ENCODE results near the gene DTNB.
"Not testable (repeated sequence)": the region's sequence is repeated elsewhere in the genome, so short reads cannot be mapped to it uniquely, and the experiment has no call there.

The DTNB gene

DNA sequence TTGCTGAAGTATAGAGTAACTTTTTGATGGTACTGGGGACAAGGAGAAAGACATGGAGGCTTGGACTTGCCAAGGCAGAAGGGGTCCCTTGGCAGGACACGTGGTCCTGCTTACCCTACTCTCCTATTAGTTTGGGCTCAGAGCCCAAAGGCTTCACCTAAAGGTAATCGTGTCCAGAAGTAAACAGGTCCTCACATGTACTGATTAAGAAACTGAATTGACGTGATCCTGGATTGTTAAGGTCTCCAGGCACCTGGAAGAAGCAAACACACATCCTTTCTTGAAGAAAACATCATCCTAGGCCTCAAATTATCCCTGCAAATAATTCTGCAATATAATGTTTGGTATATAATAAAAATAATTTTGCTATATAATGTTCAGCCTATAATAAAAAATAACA is 50.0 kb downstream of the DTNB start:
- DNase-seq (ENCODE audit: low read depth) = no peak

DNA sequence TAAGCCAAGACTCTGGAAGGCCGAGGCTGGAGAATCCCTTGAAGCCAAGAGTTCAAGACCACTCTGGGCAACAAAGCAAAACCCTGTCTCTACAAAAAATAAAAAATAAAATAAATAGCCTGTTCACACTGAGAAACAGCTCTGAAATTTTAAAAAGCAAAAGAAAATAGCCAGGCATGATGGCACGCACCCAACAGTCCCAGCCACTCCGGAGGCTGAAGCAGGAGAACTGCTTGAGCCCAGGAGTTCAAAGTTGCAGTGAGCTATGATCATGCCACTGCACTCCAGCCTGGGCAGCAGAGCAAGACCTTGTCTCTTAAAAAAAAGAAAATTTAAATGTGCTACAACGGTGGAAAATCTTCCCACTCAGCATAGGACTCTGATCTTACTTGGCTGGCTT is 52.7 kb downstream of the DTNB start:
- DNase-seq (ENCODE audit: low read depth) = no peak

DNA sequence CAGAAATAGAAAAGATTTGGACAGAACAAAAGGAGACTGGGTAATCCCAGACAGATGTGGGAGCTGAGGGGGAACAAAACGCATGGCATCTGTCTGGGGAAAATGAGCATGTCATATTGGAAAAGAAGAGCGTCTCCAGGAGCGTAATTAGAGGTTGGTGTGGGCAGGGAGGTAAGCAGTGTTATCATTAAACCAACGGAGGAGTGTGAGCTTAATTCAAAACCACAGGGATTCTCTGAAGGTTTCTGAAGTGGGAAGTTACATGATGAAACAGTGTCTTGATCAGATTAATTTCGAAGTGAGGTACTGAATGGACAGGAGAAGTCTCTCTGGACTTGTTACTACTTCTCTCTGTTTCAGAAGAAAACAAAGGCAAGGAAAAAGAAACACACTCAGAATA is 53.3 kb downstream of the DTNB start:
- DNase-seq (ENCODE audit: low read depth) = no peak

DNA sequence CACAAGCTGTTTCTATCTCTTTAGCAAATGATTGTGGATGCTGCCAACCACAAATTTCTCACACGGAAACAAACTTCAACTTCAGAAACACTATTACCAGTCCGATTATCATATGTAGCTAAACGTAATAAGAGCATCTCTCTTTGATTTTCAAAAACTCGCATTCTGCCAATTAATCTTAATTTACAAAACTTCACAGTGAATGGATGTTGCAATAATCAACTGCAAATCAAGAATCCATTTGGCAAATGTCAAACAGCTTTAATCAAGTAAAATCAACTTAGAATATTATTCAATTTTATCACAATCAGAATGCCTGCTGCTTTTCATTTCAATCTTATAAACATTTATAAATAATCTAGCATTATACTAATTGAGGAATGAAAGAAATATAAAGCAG is 54.2 kb downstream of the DTNB start:
- no peak for DNase-seq (ENCODE audit: low read depth)

DNA sequence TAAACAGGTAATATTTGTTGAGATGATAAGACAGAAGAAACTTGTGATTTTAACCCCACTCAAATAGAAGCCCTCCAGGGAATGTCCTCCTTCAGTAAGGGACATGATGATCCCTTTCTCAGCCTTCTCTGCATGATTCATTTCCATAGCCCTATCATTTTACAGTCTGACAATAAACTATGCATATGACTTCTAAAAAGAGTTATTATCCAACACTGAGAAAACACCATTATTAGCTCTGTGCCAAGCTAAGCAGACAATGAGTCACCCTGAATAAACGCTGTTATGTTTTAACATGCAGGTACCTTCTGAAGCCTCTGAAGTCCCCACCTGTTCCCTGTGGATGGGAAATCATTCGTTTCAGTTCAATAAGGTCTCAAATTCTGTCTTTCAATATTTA is 54.7 kb downstream of the DTNB start:
- DNase-seq (ENCODE audit: low read depth) = no peak

DNA sequence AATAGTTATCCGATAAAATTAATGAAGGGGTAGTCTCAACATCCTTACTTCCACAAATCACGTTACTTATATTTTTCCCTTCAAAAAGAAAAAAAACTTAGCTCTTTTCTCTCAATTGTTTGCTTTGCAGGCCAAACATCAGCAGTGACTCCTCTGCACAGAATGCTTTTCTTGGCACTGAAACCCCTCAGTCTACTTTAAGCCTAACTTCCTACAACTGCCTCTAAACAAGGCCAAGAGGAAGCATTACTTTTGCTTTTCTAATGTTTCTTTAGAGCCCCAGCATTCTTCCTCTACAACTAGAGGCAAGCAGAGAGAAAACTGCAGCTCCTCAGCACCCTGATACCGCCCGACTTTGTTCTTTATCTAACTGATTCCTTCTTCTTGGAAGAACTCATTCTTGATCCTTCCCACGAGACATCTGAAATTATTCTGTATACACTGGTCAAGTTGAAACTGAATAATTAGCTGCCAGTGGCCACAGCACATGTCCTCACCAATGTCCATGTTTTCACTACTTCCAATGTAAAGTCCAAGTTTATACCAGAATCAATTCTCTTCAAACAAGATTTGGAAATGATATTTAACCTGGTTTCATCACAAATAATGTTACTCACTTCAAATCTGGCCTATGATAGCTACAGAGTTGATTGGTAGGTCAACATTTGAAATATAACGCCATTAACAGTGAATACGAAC is 55.3 kb downstream of the DTNB start:
- no peak for DNase-seq (ENCODE audit: low read depth)

DNA sequence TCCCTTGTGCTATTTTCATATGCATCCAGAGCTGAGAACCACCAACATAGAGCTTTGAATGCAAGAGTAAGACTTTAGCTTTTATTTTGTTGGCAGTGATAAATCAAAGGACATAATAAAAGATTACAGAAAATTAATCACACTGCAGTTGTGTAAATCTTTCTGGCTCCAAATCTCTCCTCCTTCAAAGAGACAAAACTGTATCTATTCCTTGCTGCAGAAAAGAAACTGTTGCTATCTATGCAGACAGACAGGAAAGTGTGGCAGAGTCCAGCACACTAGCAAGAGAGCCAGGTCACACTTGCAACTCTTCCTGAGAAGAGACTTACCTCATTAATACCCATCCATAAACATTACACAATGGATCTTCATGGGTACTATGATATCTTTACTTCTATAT is 57.5 kb downstream of the DTNB start:
- DNase-seq (ENCODE audit: low read depth) = no peak

DNA sequence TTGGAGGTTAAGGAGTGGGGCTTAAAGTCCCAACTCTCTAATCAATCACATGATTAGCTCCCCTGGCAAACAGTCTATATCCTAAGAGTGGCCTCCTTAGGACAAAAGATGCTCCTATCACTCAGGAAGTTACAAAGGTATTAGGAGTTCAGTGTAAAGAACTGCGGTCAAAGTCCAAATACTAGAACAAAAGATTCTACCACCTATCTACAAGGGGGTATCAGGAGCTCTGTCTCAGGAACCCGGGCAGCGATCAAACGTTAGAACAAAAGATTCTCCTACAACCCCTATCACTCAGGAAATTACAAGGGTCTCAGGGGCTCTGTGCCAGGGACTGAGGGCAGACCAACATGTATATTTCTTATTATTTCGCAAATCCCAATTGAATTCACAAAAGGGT is 58.0 kb downstream of the DTNB start:
- no peak for DNase-seq (ENCODE audit: low read depth)

DNA sequence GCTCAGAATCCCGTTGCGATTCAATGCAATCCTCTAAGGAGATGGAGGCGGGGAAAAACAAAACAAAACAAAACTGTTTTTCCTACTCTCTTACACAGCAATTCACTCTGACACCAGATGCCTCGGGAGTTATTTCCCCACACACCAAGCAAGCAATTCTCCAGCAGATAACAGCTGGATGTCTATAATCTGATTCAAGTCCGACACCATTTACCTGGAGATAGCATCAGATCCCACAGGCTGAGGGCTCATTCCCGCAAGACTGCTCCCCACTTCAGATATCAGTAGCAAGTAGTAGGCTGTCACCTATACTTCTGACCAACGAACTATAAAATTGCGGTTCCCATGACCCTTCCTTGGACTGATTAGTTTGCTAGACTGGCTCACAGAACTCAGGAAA is 58.7 kb downstream of the DTNB start:
- DNase-seq (ENCODE audit: low read depth) = no peak

DNA sequence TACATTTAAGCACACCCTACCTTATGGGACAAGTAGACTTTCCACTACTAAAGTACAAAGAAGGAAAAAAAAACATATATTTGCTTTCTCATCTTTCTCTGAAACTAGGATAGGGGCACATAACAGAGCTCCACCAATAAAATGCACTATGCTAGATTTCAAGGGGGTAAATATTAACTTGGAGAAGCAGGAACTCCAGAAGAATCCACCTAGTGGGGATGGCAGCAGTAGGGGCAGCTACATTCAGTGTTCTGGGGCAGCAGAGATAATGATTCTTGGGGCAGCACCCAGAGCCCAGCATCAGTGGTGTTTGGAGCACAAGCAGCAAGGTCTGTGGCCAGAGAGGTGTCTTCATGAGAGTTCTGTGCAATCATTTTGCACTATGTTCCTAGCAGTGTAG is 64.7 kb downstream of the DTNB start:
- no peak for DNase-seq (ENCODE audit: low read depth)

DNA sequence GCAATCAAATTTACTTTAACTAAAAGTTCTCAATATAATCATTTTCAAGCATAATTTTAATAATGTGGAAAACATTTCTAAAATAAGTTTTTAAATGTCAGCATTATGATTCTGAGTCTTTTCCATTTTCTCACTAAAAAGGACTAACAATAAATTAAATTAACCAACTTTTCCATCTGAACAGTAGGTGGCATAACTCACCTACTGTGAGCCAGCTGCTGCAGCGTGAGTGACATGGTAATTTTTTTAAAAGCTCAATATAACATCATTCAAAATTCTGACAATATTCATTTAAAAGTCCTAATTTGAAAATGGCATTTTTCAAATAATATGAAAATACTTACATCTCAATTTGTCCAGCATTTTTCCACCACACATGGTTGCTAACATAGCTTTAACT is 66.5 kb downstream of the DTNB start:
- no peak for DNase-seq (ENCODE audit: low read depth)

DNA sequence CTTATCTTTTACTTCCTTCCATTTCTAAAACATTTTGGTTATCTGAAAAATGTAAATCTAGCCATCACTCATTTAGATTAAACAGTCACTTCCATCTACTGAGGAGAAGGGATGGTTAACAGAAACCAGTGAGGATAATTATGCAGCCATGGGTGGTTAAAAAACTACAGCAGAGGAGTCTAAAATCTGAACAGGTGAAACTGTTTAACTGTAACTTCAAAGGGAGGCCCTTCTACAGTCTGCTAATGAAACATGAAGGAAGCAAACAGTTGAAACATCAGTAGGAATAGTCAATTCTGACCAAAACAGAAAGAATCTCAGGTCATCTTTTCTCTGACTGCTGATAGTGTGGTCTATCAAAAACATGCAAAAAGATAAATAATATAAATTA is 71.0 kb downstream of the DTNB start:
- DNase-seq (ENCODE audit: low read depth) = no peak

DNA sequence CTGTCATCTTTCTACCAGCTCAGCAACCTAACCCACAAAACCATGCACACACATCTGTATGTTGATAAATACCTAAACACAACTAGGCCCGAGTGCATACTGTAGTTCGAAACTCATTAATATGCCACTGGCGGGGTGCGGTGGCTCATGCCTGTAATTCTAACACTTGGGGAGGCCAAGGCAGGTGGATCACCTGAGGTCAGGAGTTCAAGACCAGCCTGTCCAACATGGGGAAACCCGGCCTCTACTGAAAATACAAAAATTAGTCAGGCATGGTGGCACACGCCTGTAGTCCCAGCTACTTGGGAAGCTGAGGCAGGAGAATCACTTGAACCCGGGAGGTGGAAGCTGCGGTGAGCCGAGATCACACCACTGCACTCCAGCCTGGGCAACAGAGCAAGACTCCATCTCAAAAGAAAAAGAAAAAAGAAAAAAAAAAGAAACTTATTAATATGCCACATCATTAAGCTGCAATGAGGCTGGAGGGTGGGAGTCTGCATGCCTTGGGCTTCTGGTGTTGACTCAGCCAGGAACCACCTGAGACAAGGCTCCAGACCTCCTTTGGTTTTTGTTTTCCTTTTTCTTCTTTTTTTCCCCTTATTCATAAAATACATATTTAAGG is 71.6 kb downstream of the DTNB start:
- DNase-seq (ENCODE audit: low read depth) = not testable (repeated sequence)

DNA sequence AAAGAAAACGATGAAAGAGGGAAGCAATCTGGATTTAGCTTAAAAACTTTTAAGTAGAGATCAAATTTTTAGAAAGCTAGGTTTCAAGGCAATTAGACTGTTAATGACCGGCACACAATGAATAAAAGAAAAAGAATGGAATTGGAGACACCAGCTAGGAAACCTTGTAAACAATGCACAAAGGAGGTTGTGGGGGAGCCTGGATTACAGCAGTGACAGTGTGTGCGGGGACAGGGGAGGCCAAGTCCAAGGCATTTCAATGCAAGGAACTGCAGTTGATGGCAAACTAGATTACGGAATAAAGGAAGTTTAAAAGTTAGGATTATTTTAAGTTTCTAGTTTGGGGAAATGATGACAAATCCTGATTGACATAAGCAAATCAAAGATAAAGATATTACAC is 74.5 kb downstream of the DTNB start:
- no peak for DNase-seq (ENCODE audit: low read depth)

DNA sequence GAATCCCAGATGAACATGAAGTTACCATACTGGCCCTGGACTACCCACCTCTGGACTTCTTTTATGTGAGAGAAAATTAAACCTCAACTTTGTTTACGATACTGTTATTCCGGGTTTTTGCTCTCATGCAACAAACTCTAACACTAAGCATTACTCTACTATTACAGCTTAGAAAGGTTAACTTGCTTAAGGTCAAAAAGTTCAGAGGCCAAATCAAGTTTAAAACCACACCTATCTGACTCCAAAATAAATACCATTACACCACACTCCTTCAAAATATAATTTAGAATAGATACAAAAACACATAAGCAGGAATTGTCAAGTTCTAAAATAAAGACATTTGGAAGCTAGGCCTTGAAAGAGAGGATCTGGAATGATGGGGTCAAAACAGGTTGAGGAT is 75.0 kb downstream of the DTNB start:
- no peak for DNase-seq (ENCODE audit: low read depth)

DNA sequence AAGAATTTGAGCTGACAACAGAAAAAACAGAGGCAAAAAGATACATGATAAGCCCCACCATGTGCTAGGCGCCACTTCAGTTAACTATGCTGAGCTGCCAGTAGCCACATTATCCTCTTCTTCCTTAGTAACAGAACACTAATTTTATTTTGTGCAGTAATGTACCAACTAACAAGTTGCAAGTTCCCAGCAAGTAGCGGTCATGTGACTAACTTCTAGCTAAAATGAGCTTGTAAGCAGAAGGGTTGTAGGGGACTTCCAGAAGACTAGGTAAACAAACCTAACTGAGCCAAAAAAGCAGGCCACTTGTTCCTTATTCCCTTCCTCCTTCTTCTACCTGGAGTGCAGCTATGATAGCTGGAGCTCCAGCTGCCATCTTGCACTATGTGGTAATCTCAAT is 75.5 kb downstream of the DTNB start:
- no peak for DNase-seq (ENCODE audit: low read depth)

DNA sequence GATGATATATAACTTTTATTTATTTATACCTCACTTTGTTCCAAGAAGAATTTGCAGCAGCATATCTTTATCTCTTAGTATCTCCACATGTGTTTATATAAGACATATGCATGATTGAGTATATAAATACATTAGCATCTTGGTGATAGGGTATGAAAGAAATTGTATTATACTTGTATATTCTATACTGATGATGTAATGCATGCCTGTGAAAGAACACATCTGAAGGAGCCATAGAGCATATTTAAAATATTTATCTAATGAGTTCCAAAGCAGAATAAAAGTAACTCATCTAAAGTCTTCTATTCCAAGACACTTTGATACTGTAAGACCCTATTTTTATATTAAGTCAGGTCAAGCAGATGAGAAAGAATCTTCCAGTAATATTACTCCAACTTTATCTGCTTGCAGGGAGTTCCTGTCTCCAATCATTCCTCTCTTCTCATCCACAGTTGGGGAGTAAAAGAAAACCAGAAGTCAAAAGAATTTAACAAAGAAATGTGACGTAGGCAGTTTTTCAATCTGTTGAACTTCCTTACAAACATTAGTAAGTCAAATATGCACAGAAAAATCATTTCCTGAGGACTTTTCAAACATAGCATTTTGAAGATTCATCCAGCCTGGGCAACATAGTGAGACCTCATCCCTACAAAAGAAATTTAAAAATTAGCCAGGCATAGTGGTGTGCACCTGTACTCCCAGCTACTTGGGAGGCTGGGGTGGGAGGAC is 76.7 kb downstream of the DTNB start:
- DNase-seq (ENCODE audit: low read depth) = no peak

DNA sequence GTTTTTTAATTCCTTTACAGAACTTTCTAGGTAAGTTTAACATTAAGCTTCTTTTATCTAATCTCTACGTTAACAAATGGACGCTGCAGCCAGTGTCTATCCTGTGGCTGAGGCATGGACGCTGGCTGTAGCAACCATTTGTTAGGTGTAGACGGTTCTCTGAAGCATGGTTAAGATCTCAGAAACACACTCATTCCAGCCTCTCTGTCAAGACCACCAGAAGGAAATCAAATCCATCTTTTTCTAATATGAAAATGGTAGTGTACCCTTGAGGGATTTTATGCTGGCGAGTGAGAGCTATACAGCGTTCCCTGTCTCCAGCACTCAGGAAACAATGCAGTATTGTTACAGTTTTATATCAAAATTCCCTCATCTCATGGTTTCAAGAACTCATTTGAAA is 78.0 kb downstream of the DTNB start:
- no peak for DNase-seq (ENCODE audit: low read depth)

DNA sequence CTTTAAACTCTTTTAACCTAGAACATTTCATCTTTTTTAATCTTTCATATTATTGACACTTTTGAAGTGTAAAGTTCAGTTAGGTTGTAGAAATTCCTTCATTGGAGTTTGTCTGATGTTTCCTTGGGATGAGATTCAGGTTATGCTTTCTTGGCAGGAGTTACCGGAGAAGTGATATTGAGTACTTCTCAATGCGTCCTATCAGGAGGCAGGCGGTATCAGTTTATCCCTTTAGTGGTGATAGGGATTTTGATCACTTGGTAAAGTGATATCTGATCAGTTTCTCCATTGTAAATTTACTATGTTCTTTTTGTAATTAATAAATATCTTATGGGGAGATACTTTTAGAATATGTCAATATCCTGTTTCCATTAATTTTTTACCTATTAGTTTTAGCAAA is 78.4 kb downstream of the DTNB start:
- DNase-seq (ENCODE audit: low read depth) = no peak

DNA sequence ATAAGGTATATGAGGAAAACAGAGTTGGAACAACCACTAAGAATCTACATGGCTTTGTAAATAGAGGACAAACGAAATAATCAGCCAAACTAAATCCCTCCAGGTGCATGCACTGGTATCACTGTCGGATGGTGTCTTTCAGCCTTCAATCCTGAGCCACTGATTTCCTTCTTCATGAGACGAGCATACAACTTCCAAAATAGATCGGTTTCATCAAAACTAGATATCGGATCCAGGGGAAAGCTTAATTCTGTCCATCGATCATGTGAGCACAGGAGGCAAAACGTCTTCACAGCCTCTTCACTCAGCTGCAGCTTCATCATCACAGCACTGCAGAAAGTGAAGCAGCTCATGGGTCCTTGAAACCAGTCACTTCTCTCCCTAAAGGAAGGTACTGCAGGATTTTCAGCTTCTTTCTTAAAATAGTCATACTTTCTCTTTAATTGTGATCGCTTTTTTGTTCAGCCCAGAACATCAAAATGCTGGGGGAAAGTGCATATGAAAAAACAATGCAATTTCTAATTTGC is 80.5 kb downstream of the DTNB start:
- no peak for DNase-seq (ENCODE audit: low read depth)

DNA sequence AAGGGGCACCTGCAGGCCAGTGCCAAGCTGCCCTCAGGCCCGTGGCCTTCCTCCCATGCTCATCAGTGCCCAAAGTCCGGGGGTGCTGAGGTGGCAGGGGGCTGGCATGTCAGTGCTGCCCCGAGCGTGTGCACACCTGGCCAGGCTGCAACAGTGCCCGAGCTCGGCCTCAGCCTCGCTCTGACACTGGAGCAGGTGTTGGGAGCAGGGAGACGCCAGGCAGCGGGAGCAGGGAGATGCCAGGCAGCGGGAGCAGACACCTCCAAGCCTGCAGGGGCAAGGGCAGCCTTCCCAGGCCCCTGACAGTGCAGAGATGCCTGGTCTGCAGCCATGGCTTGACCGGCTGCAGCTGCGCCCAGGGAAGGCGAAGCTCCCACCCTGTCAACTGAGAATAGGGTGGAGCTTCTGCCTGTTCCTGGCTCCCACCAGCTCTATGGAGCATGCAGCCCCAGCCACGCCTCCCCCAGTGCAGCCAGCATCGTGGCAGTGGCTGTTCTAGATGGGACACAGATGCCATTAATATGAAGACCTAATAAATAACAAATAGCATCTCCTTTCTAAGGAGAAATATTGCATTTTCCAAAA is 82.4 kb downstream of the DTNB start:
- DNase-seq (ENCODE audit: low read depth) = no peak

DNA sequence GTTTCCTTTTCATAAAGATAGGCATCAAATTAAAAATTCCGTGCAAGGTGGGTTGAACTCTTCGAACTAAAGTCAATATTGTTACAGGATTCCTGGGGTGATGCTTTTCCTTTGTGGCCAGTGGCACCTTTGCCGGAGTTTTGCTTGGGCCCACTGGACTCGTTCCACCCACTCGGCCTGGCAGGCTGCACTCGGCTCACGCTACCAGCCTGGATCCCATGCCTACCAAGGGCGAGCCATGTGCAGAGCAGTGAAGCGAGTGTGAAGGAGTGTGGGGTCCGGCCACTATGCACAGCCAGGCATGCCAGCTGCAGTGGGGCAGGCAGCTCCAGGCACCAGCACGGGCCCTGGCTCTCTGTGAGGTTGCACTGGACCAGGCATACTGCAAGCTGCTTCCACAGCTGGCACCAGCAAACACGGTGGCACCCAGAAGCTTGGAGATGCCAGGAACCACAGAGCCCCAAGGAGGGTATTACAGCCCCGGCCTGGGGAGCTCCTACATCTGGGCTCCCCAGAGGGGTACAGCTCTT is 83.6 kb downstream of the DTNB start:
- no peak for DNase-seq (ENCODE audit: low read depth)

DNA sequence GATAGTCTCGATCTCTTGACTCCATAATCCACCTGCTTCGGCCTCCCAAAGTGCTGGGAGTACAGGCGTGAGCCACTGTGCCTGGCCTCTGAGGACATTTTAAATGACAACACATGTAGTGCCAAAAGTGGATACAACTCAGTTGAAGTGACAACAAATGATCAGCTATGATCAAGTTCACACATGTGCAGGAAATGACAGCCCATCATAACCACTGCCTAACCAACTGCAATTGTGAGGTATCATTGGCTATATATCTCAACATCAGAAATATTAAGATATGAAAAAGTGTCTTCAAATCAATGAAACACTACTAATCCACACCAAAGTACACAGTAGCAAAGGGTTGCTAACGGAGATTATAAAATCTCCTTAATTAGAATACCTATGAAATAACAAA is 84.8 kb downstream of the DTNB start:
- DNase-seq (ENCODE audit: low read depth) = no peak
